NB4 (cell line): ENCODE measurements around the gene TIAM2.

Experiments used
- DNase-seq: peaks from one replicate; pipeline ENCODE4 v3.0.0; 2010; ENCODE audit warnings: low read depth
- H3K4me3 ChIP-seq: one replicate; pipeline ENCODE4 v1.5.1; 2011; ENCODE audit warnings: mild to moderate bottlenecking, low read depth, low read length, moderate library complexity
- MYC ChIP-seq: IDR thresholded peaks from 2 replicates; pipeline ENCODE4 v1.6.1; 2011; ENCODE audit warnings: low read depth, low read length
- POLR2A ChIP-seq: IDR thresholded peaks from 2 replicates; pipeline ENCODE4 v1.6.1; 2011; ENCODE audit warnings: mild to moderate bottlenecking; ENCODE audit not compliant: insufficient read length; ENCODE audit errors: extremely low read depth
- TF ChIP-seq, protein P1 (sequence below): IDR thresholded peaks from 2 replicates; pipeline ENCODE4 v1.6.1; 2011; ENCODE audit warnings: low read depth, low read length
- TF ChIP-seq, protein P2 (sequence below): IDR thresholded peaks from one replicate; pipeline ENCODE4 v1.5.1; 2012; ENCODE audit warnings: low read depth, low read length

Gene TIAM2

DNA sequence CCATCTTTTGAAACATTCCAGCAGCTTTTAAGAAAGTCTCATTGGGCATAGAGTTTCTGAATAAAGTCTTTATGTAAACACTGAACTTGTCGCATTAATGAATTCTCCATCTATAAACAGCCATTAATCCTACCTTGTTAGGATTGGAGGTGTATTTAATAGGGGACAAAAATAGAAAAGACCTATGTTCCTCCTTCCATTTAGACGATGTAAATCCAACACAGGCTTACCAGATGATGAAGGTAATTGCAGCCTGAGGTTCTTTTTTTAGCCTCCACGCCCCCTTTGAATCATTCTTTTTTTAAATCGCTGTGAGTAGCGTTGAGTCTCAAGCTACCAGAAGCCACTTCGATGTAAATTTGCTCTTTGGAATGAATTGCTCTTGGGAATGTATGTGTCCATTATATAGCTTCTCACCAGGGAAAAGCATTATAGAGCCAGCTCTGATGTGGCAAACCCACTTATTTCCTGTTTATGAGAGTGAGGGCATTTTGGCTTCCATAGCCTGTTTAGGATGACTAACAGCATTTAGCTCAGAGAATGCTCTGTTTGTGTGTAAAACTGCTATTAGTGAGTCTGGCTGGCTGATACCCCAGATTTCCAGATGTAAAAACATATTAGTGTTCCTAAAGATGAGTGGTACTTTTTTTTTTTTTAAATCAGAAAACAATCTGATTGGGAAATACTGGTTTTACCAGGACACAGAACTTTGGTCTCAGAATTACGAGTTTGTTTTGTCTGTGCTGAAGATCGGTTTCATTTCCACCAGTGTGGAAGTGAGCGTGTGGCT, 193.8 kb downstream of the TIAM2 start:
- no peak for TF ChIP-seq MYC
- TF ChIP-seq POLR2A, result no peak
- TF ChIP-seq, protein P1, sequence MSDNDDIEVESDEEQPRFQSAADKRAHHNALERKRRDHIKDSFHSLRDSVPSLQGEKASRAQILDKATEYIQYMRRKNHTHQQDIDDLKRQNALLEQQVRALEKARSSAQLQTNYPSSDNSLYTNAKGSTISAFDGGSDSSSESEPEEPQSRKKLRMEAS, result no peak
- no peak overlapping the region for H3K4me3 ChIP-seq
- DNase-seq, result peak; percentile 24

DNA sequence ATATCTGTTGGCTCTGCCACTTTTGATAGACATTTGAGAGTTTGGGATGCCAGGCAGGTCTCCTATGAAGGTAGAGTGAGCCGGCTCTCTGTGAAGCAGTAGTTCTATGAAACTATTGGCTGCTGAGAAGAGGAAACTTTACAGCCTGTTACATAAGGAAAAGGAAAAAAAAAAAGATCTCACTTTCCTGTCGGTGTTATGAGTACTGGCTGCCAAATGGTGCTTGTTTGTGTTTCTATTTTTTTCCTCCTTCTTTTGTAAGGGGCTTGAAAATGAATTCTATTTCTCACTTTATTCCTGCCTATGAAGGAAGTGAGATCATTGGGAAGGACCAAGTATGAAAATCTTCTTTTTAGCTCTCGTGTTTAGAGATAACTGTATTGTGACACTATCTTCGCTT, 195.6 kb downstream of the TIAM2 start:
- no peak overlapping the region for H3K4me3 ChIP-seq
- DNase-seq, result no peak
- TF ChIP-seq, protein P2, sequence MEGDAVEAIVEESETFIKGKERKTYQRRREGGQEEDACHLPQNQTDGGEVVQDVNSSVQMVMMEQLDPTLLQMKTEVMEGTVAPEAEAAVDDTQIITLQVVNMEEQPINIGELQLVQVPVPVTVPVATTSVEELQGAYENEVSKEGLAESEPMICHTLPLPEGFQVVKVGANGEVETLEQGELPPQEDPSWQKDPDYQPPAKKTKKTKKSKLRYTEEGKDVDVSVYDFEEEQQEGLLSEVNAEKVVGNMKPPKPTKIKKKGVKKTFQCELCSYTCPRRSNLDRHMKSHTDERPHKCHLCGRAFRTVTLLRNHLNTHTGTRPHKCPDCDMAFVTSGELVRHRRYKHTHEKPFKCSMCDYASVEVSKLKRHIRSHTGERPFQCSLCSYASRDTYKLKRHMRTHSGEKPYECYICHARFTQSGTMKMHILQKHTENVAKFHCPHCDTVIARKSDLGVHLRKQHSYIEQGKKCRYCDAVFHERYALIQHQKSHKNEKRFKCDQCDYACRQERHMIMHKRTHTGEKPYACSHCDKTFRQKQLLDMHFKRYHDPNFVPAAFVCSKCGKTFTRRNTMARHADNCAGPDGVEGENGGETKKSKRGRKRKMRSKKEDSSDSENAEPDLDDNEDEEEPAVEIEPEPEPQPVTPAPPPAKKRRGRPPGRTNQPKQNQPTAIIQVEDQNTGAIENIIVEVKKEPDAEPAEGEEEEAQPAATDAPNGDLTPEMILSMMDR, result no peak
- TF ChIP-seq POLR2A (no peak), MYC (no peak)
- TF ChIP-seq, protein P1, result no peak

DNA sequence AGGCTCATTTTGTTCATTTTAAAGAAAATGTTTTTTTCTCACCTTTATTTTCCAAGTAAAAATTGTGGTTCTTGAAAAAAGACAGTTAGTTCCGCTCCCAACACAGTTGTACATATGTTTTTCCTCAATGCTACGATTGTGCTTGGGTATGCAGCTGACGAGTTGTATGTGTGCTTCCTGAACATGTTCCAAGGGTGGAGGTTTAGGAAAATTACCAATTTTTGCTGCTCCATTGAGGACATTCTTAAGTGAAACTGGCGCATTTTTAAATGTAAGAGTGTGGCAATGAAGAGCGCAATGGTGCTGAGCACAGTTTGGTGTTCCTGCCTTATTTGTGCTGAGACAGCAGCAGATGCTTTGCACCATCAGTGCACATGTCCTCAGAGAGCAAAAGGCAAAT, 198.4 kb downstream of the TIAM2 start:
- TF ChIP-seq, protein P2, result no peak
- TF ChIP-seq POLR2A, result no peak
- TF ChIP-seq MYC, result no peak
- TF ChIP-seq, protein P1, result no peak
- H3K4me3 ChIP-seq, result no peak overlapping the region
- DNase-seq, result no peak

DNA sequence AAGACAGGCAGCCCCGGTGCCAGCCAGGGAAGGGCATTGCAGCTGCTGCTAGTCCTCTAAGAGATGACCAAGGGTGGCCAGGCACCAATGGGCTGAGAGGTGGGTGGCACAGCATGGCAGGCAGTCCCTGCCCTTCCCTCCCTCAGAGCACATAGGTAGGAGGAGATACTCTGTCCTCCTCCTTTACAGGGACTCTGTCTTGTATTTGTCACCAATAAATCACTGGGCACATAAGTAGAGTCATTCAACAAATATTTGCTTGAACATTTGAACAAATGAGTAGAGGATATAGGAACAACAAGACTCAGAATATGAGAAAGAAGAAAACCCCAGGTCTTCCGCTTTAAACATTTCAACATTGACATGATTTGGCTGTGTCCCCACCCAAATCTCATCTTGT, 199.3 kb downstream of the TIAM2 start:
- DNase-seq, result no peak

DNA sequence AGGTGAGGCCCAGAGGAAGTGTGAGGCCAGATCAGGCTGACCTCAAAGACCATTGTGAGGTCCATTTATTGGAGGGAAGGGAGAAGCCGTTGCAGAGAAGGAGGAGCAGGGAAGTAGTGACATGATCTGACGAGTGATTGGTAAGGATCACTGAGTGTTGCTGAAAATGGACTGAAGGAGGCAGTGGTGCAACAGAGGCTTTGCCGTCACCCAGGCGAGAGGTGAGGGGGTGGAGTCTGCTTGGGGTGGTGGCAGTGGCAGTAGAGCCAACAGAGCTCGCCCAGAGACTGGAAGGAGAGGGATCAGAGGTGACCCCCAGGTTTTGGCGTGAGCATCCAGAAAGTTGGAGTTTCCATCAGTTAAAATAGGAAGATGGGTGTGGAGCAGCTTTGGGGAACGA, 200.8 kb downstream of the TIAM2 start:
- DNase-seq, result no peak
- H3K4me3 ChIP-seq, result no peak overlapping the region
- TF ChIP-seq, protein P2, result no peak
- TF ChIP-seq, protein P1, result no peak
- TF ChIP-seq POLR2A (no peak), MYC (no peak)

More for the DNA sequence above, 199.3 kb downstream of the TIAM2 start:
- H3K4me3 ChIP-seq, result no peak overlapping the region
- TF ChIP-seq, protein P2, result no peak
- TF ChIP-seq POLR2A, result no peak
- TF ChIP-seq, protein P1, result no peak
- TF ChIP-seq MYC, result no peak

DNA sequence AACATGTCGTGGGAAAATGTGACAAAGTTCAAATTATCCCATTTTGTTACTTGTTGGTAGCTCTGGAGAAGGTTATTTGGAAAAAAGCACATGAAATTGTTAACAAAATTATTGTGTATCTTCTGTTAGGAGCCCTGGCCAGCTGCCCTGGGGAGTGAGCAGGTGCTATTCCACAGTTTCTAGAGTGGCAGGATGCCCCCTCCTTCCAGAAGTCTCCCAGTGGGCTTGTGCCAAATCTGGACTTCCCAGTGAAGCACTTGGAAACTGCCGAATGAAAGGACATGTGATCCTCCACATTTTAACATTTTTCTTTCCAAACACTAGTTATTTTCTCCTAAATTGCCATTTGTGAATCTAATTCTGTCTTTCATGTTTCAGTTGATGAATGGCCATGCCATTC, 201.8 kb downstream of the TIAM2 start:
- DNase-seq, result no peak
- TF ChIP-seq, protein P1, result no peak
- no peak for TF ChIP-seq POLR2A
- TF ChIP-seq MYC, result no peak
- TF ChIP-seq, protein P2, result no peak

More for the DNA sequence above, 201.8 kb downstream of the TIAM2 start:
- H3K4me3 ChIP-seq, result no peak overlapping the region
